ENCODE measurements around the gene RELA. TPM values are rescaled to one million over a fixed set of nuclear protein-coding genes. Genes with fewer than 3 reads are reported as not detected.

Gene RELA
- total RNA-seq, 2 experiments from 2014 or later = 69.6 to 71.6 TPM

DNA sequence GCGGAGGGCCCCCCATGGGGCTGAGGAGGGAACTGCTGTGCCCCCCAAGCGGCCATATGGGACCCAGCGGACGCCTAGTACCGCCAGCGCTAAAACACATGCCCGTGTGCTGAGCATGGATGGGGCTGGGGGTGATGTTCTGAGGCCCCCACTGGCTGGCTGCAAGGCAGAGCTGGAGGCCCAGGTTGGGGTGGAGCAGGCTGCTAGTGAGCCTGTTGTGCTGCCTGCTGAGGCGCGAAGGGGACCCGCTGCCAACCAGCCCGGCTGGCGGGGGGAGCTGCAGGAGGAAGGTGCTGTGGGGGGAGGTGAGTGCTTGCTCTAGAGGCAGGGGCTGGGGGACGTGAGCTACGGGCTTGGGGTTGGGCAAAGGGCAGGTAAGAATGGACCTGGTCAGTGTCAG is 44.0 kb downstream of the RELA start:
- Mint-ChIP-seq H3K27ac (peak overlapping the region; percentile 42), H3K4me1 (peaks cover 19% of the 10 kb centered on the region), H3K9me3 (no peaks in the 10 kb centered on the region), H3K36me3 (peaks cover 15% of the 10 kb centered on the region), H3K27me3 (no peaks in the 10 kb centered on the region), H3K4me3 (no peak overlapping the region)
- DNase-seq = no peak

DNA sequence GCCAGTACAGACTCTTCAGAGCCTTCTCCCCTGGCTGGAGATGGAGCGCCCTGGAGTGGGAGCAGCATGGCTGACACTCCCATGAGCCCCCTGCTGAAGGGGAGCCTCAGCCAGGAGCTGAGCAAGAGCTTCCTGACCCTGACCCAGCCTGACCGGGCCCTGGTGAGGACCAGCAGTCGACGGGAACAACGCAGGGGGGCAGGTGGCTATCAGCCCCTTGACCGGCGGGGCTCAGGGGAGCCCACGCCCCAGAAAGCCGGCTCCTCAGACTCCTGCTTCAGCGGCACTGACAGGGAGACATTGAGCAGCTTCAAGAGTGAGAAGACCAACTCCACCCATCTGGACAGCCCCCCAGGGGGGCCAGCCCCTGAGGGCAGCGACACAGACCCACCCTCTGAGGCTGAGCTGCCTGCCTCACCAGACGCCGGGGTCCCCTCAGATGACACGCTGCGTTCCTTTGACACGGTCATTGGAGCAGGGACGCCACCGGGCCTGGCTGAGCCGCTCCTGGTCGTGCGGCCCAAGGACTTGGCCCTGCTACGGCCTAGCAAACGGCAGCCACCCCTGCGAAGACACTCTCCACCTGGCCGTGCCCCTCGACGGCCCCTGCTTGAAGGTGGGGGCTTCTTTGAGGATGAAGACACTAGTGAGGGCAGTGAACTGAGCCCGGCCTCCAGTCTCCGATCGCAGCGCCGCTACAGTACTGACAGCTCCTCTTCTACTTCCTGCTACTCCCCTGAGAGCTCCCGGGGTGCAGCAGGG is 44.5 kb downstream of the RELA start:
- no peaks in the 10 kb centered on the region for H3K9me3 Mint-ChIP-seq
- H3K4me1 Mint-ChIP-seq = peaks cover 19% of the 10 kb centered on the region
- H3K4me3 Mint-ChIP-seq = no peak overlapping the region
- H3K27ac Mint-ChIP-seq = no peak overlapping the region
- DNase-seq = no peak
- no peaks in the 10 kb centered on the region for H3K27me3 Mint-ChIP-seq
- H3K36me3 Mint-ChIP-seq = peaks cover 17% of the 10 kb centered on the region

DNA sequence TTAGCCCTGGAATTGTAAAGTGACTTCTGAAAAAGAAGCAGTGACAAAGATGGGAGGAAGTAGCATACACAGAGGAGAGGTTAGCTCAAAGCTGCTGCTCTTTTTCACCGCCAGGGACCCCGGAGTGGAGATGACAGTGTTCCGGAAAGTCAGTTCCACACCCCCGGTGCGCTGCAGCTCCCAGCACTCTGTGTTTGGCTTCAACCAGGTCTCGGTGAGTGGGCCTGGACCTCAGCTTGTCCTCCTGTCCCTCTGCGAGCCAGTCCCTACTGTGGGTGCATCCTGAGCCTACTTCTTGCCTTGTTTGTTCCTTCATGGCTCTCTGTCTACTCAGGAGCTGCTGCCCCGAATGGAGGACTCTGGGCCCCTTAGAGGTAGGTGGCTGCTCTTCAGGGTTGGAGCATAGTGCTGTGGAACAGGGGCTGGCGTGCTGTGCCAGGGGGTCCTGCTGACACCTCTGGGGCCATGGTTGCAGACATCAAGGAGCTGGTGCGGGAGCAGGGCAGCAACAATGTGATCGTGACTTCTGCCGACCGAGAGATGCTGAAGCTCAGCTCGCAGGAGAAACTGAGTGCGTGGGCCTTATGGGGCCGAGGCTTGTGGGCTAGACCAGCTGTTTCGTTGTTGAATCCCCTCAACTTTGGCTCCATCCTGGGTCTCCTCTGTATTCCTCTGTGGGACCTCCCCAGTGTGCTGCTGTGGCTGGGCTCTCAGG is 45.4 kb downstream of the RELA start:
- H3K36me3 Mint-ChIP-seq = peaks cover 23% of the 10 kb centered on the region
- no peak for DNase-seq
- no peaks in the 10 kb centered on the region for H3K27me3 Mint-ChIP-seq
- H3K4me1 Mint-ChIP-seq = peaks cover 28% of the 10 kb centered on the region
- H3K27ac Mint-ChIP-seq = peak overlapping the region; percentile 97
- H3K4me3 Mint-ChIP-seq = peak overlapping the region; percentile 99
- no peaks in the 10 kb centered on the region for H3K9me3 Mint-ChIP-seq

DNA sequence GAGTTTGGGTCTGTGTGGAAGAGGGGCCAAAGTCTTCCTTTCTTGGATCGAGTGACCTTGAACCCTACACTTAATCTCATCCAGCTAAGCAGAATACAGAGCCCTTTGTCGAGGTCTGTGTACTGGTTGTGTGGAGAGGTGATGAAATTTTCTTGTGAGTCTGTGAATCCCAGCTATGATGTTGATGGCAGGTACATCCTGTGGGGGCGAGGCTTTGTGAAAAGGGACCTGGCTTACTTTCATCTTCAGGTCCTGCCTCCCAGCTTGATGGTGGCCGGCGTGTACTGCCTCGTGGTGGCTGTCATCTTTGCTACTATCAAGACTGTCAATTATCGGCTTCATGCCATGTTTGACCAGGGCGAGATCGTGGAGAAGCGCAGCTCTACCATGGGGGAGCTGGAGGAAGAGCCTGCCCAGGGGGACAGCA is 46.1 kb downstream of the RELA start:
- DNase-seq = peak; percentile 50
- Mint-ChIP-seq H3K4me1 (peaks cover 33% of the 10 kb centered on the region), H3K27ac (peak overlapping the region; percentile 97), H3K4me3 (peak overlapping the region; percentile 99), H3K9me3 (no peaks in the 10 kb centered on the region), H3K27me3 (no peaks in the 10 kb centered on the region), H3K36me3 (peaks cover 22% of the 10 kb centered on the region)

DNA sequence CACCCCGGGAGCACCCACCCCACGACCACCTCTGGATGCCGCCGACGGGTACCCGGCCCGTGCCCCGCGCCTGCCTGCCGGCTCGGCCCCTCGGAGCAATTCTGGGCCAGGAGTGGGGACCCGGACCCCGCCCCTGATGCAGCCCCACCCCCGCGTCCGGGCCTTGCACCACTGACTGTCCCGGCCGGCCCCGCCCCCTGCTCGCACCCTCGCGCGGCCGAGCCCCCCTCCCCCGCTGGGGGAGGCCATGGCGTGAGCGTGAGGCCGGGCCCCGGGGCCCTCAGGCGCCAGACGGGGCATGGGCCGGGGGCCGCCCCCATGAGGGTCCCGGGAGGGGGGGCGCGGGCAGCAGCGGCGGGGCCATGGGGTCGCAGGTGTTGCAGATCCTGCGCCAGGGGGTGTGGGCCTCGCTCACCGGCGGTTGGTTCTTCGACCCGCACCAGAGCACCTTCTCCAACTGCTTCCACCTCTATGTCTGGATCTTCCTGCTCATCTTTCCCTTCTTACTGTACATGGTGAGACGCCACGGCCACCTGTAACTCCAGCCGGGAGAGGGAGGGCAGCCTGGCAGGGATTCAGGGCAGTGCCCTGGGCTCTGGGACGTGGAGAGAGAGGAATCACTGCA is 46.7 kb downstream of the RELA start:
- Mint-ChIP-seq H3K27me3 (no peaks in the 10 kb centered on the region), H3K9me3 (no peaks in the 10 kb centered on the region), H3K4me1 (peaks cover 37% of the 10 kb centered on the region), H3K36me3 (peaks cover 23% of the 10 kb centered on the region), H3K4me3 (peak overlapping the region; percentile 99), H3K27ac (peak overlapping the region; percentile 98)
- DNase-seq = peak; percentile 70

DNA sequence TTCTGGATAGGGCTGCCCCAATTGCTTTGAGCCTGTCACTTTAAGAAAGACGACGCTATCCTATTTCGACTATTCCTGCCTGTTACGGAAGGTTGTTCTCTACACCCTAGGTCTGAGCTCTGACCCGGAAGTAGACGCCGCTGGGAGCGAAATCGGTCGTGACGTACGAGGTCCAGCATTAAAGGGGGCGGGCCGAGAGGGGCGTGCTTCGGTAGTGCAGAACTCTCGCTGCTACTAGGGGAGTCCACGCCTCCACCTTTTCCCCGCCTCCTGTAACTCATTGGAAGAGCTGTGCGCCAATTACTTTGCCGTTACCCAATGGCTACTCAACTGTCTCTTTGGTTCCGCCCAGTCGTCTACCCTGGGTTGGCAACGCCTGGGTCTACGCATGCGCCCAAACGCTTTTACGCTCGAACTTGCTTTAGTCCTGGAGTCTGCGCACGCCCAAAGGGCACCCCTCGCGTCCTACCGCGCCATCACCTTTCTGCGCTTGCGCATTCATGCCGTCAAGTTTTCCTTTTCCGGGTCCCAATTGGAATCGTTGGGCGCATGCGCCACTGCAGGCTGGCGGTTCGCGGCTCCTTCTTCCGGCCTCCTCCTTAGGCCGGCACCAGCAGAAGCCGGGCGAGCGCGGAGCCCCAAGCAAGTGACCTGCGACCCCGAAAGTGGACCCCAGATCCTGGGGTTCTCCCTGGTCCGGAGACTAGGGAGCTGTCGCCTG is 47.3 kb downstream of the RELA start, which contains the start of gene PCNX3:
Gene PCNX3, plus strand, starts transcription at position 548 of the 721 bp plus-strand sequence. CDS start 536 bp downstream, outside the sequence.
- Mint-ChIP-seq H3K9me3 (no peaks in the 10 kb centered on the region), H3K27ac (peak within 1 kb of the TSS; percentile 98), H3K4me3 (peak within 1 kb of the TSS; percentile 99), H3K27me3 (no peaks in the 10 kb centered on the region), H3K4me1 (peaks cover 42% of the 10 kb centered on the region), H3K36me3 (peaks cover 24% of the 10 kb centered on the region)
- peak; percentile 100 for DNase-seq

DNA sequence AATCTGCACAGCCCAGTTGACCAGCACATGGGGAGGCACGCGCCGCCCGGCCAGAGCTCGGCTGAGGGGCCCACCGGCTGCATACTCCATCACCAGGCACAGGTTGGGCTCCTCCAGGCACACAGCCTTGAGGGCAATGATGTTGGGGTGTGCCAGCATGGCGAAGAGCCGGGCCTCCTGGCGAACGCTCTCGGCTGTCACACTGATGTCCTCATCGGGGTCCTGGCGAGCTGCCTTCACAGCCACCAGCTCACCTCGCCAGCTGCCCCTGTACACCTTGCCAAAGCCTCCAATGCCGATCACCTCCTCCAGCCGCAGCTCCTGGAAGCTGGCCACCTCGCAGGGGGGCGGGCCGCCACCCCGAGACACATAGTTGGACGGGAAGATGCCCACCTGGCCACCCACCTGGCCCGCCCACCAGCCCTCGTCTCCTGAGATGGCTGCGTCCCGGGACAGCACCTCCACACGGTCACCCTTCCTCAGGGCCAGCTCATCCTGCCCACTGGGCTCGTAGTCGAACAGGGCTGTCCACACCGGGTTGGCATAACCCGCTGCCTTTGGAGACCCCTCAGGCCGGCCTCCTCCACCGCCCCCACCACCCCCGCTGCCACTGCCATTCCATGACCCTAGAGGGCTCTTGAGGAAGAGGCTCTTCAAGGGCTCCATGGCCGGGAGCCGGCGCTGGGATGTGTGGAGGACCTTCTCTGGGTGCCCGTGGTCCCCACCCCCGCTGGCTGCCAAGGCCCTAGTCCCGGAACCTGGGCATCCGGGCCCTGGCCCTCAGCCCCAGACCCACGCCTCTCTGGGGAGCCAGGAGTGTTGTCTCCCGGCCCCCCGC is 49.4 kb downstream of the RELA start:
- H3K36me3 Mint-ChIP-seq = peaks cover 25% of the 10 kb centered on the region
- peaks cover 49% of the 10 kb centered on the region for H3K4me1 Mint-ChIP-seq
- peak overlapping the region; percentile 95 for H3K4me3 Mint-ChIP-seq
- H3K9me3 Mint-ChIP-seq = no peaks in the 10 kb centered on the region
- DNase-seq = peak; percentile 29
- H3K27ac Mint-ChIP-seq = peak overlapping the region; percentile 80
- no peaks in the 10 kb centered on the region for H3K27me3 Mint-ChIP-seq

DNA sequence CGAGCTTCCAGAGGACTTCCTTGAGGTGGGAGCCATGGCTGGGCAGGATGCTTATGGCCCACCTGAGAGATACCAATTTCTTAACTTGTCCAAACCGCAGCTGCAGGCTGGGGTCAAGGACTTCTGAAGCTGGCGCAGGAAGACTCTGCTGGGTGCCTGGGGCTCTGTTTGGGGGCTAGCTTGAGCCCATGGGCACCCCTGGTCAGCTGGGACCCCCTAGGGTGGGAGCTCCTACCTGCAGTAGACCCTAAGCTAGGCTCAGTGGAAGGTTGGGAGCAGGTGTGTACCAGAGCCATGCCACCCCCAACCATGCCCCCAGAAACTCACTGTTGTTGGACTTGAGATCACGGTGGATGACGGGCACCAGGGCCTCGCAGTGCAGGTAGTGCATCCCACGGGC is 50.0 kb downstream of the RELA start:
- Mint-ChIP-seq H3K4me3 (peak overlapping the region; percentile 95), H3K27ac (peak overlapping the region; percentile 80), H3K9me3 (no peaks in the 10 kb centered on the region), H3K36me3 (peaks cover 25% of the 10 kb centered on the region), H3K27me3 (no peaks in the 10 kb centered on the region), H3K4me1 (peaks cover 49% of the 10 kb centered on the region)
- no peak for DNase-seq

DNA sequence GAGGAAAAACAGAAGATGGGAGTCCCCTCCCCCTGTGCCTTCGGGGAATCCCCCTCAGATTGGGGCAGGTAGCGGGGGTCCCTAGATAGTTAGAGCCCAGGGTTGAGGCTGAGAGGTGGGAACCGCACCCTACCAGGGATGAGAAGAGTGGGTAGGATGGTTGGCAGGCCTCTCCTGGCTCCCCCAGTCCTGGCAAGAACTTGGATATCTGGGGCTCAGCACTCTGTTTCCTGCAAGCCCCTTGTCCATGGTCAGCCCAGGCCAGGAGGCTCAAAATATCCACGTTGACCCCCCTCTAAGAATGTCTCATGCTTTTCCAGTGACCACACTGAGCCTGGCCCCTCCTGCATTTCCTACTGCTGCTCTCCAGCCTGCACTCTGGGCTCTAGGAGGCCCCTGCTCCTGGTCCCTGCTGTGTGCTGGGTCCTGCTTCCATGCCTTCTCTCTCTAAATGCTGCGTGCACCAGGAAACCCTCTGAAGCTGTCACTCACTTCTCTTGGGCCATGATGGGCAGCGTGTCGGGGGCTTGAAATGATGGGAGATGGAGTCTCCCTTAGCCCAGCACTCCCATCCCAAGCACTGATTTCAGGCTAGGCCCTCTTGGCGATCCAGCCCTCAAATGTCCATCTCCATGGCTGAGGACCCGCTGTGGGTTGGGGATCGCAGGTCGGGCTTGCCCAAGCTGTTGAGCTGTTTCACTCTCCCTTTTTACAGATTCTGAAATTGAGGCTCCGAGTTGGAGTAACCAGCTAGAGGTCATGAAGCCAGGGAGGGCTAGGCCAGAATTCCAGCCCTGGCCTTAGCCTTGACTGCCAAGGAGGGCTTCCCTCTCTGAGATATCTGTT is 50.7 kb downstream of the RELA start:
- peak overlapping the region; percentile 95 for H3K4me3 Mint-ChIP-seq

DNA sequence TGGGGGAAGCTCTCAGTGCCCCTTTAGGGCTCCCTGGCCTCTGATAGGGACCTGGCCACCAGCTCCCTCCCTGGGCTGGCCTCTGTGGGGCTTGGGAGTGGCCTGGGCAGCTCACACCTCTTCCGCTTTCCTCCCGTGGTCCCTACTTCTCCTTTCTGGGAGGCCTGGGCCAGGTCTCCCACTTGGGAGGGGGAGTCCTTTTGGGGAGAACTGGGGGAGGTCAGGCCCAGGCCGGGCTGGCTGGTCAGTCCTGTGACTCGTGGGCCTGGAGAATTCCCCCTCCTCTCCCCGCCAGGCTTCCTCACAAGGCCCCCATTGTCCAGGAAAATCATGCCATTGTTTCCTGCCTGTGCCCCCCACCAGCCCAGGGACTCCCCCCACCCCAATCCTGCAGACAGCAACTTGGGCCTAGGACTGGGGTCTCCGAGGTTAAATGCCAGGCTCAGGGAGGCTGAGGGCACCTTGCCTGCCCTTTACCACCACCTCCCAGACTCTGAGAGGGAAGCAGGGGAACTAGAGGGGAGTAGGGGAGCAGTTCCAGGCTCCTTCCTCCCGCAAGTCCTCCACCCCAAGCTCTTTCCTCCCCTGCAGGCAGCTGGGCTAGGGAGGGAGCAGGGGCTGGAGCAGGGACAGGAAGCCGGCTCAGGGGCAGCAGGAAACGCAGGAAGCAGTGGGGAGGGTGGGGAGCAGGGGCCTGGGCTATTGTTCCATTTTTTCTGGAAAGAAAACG is 51.5 kb downstream of the RELA start:
- H3K36me3 Mint-ChIP-seq = peaks cover 20% of the 10 kb centered on the region

More for the DNA sequence above, 50.7 kb downstream of the RELA start:
- Mint-ChIP-seq H3K4me1 (peaks cover 43% of the 10 kb centered on the region), H3K9me3 (no peaks in the 10 kb centered on the region), H3K27ac (peak overlapping the region; percentile 80), H3K36me3 (peaks cover 25% of the 10 kb centered on the region), H3K27me3 (no peaks in the 10 kb centered on the region)
- DNase-seq = no peak

DNA sequence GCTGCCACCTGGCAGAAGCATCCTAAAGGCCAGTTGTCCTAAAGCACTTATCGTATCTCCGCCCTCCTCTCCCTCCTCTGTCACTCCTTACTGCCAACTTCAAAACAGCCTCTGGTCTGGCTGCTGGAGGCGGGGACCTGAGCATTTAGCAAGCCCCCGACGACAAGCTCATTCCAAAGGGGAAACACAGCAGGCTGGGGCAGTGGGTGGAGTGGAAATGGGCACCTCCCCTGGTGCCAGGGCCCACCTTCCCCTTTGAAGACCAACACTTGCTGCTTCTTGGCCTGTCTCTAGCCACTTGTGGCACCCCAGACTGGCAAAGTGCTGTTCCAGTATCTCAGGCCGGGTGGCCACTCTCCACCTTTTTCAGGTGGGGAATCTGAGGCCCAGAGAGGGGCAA is 52.3 kb downstream of the RELA start:
- Mint-ChIP-seq H3K9me3 (no peaks in the 10 kb centered on the region), H3K4me3 (no peak overlapping the region), H3K27ac (peak overlapping the region; percentile 14), H3K27me3 (no peaks in the 10 kb centered on the region), H3K4me1 (peaks cover 41% of the 10 kb centered on the region), H3K36me3 (peaks cover 21% of the 10 kb centered on the region)
- no peak for DNase-seq

More for the DNA sequence above, 51.5 kb downstream of the RELA start:
- DNase-seq = no peak
- Mint-ChIP-seq H3K27ac (peak overlapping the region; percentile 70), H3K4me3 (peak overlapping the region; percentile 95), H3K27me3 (no peaks in the 10 kb centered on the region), H3K4me1 (peaks cover 41% of the 10 kb centered on the region), H3K9me3 (no peaks in the 10 kb centered on the region)

DNA sequence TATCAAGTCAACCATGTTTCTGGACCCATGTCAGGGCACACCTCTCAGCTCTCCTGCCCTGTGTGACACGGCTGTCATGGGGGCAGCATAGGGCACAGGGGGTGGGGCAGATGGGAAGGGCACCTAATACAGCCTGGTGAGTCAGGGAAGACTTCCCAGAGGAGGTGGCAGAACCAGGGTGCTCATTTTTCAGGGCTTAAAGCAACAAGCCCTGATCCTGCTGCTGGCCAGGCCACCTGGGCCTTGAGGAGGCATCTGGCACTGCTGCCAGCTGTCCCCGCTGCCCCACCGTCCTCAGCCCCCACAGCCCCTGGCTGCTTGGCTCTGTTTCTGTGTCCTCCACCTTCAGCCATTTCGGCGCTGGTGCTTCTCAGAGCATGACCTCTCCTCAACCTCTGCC is 53.1 kb downstream of the RELA start:
- Mint-ChIP-seq H3K4me3 (no peak overlapping the region), H3K27me3 (no peaks in the 10 kb centered on the region), H3K4me1 (peaks cover 41% of the 10 kb centered on the region), H3K9me3 (no peaks in the 10 kb centered on the region), H3K36me3 (peaks cover 21% of the 10 kb centered on the region), H3K27ac (no peak overlapping the region)
- no peak for DNase-seq

DNA sequence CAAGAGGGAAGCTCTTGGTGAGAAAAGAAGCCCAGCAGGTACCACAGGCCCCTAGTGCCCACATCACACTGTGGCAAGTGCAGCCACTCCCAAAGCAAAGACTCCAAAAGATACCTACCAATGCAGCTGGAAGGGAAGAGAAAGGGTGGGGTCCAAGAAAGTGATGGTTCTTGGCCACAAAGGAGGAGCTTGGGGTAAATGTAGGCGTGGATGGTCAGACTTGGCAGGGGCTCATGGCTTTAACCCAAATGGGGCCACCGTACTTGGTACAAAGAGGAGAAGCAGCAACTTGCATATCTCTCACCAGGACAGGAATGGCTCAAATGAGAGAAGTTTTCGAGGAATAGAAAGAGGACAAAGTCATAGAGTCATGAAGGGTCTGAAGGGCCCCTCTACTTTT is 53.5 kb downstream of the RELA start:
- H3K36me3 Mint-ChIP-seq = peaks cover 21% of the 10 kb centered on the region

More for the DNA sequence above, 53.5 kb downstream of the RELA start:
- peaks cover 41% of the 10 kb centered on the region for H3K4me1 Mint-ChIP-seq
- DNase-seq = no peak
- peak overlapping the region; percentile 30 for H3K27ac Mint-ChIP-seq
- H3K9me3 Mint-ChIP-seq = no peaks in the 10 kb centered on the region
- H3K4me3 Mint-ChIP-seq = no peak overlapping the region
- H3K27me3 Mint-ChIP-seq = no peaks in the 10 kb centered on the region
